ENCODE data around the gene FNIP2.

- TF ChIP-seq EZH2 (IDR thresholded peaks at IDR 0.05; ENCODE audit: borderline replicate concordance, low read depth, low read length) (no peak), POLR2A (conservative IDR thresholded peaks at IDR 0.05) (no peak), TARDBP (IDR thresholded peaks at IDR 0.05) (no peak), CTCF (IDR thresholded peaks at IDR 0.05 in 2 of 3, conservative IDR thresholded peaks at IDR 0.05 in 1 of 3; ENCODE audit: insufficient read depth in 2 of 3, low read depth in 1 of 3, low read length in 3 of 3) (no peak), U2AF1 (optimal IDR thresholded peaks at IDR 0.05; ENCODE audit: low read depth, low read length) (no peak), TCF7 (IDR thresholded peaks at IDR 0.05; ENCODE audit: borderline replicate concordance) (no peak), POLR2AphosphoS2 (IDR thresholded peaks at IDR 0.05; ENCODE audit: low read length) (no peak), ATF2 (CRISPR knock-in tag; IDR thresholded peaks at IDR 0.05) (no peak), ZBTB12 (CRISPR knock-in tag; IDR thresholded peaks at IDR 0.05) (no peak), IFI16 (CRISPR knock-in tag; IDR thresholded peaks at IDR 0.05) (no peak)
Measured at GRCh38 chr4:158763462-158763861, 5.4 kb upstream of the FNIP2 start.

Data from K562 (cell line).